Erythroblast (primary cell): ENCODE results near the gene SYNRG.
A peak's percentile ranks its signal among the peaks of the same experiment; 100 is the strongest.

ENCODE experiments used
- DNase-seq, 2 experiments: peaks; one replicate each; lab custom pipeline; 2025; lab: John Stamatoyannopoulos, UW
- GATA1 ChIP-seq: IDR thresholded peaks from 2 replicates; pipeline ENCODE4 v1.6.1; 2011; ENCODE audit warnings: low read depth, mild to moderate bottlenecking, control low read depth, low read length, moderate library complexity
- POLR2A ChIP-seq: IDR thresholded peaks from 2 replicates; pipeline ENCODE4 v1.6.1; 2011; ENCODE audit warnings: mild to moderate bottlenecking, low read length

The SYNRG gene

GRCh38 chr17:37492167-37492566, 117.1 kb downstream of the SYNRG start:
- TF ChIP-seq POLR2A (no peak), GATA1 (no peak)
- DNase-seq = no peak

- DNase-seq = peak; percentile 24 to 41
- TF ChIP-seq POLR2A (no peak), GATA1 (no peak)
Measured at GRCh38 chr17:37490638-37491614, 118.3 kb downstream of the SYNRG start.

- DNase-seq = peak; percentile 66 to 73
- TF ChIP-seq POLR2A = no peak
- TF ChIP-seq GATA1 = no peak
Measured at GRCh38 chr17:37490022-37490587, 119.1 kb downstream of the SYNRG start.

- TF ChIP-seq POLR2A (no peak), GATA1 (no peak)
Measured at GRCh38 chr17:37489197-37490001, 119.8 kb downstream of the SYNRG start, which contains the start of gene DUSP14. TSS of gene DUSP14 (plus strand) at chr17:37489891. CDS start at chr17:37512273, 22,382 bp downstream.

GRCh38 chr17:37488607-37489196, 120.5 kb downstream of the SYNRG start:
- peak; percentile 36 to 72 for DNase-seq
- TF ChIP-seq POLR2A (no peak), GATA1 (no peak)

More at GRCh38 chr17:37489197-37490001, 119.8 kb downstream of the SYNRG start, which contains the start of gene DUSP14:
- DNase-seq = peak; percentile 85 to 90

GRCh38 chr17:37488009-37488604, 121.1 kb downstream of the SYNRG start:
- TF ChIP-seq POLR2A = no peak
- no peak for TF ChIP-seq GATA1
- DNase-seq = peak; percentile 27 to 51

GRCh38 chr17:37485938-37486570, 123.2 kb downstream of the SYNRG start:
- DNase-seq = no peak
- no peak for TF ChIP-seq GATA1
- no peak for TF ChIP-seq POLR2A

GRCh38 chr17:37483311-37484039, 125.7 kb downstream of the SYNRG start:
- DNase-seq = no peak
- TF ChIP-seq POLR2A (no peak), GATA1 (no peak)

- no peak for TF ChIP-seq POLR2A
- TF ChIP-seq GATA1 = no peak
- no peak for DNase-seq
Measured at GRCh38 chr17:37481001-37481665, 128.1 kb downstream of the SYNRG start.

GRCh38 chr17:37480427-37480826, 128.8 kb downstream of the SYNRG start:
- TF ChIP-seq GATA1 (no peak), POLR2A (no peak)
- no peak for DNase-seq

GRCh38 chr17:37479025-37479424, 130.2 kb downstream of the SYNRG start:
- TF ChIP-seq GATA1 (no peak), POLR2A (no peak)

More at GRCh38 chr17:37479025-37479424, 130.2 kb downstream of the SYNRG start:
- no peak for DNase-seq
